K562 (cell line): ENCODE results near the gene LY6G6C. TPM values are rescaled to one million over a fixed set of nuclear protein-coding genes. Genes with fewer than 3 reads are reported as not detected.

Source experiments
- FUS ChIP-seq: fragments of 200-400 bp; formaldehyde crosslinking; optimal IDR thresholded peaks from 2 replicates; pipeline ENCODE3; 2017; ENCODE audit warnings: low read depth, low read length
- SREBF1 ChIP-seq: fragments of 150-350 bp; IDR thresholded peaks from 2 replicates; pipeline ENCODE4 v1.6.1; 2014; ENCODE audit warnings: antibody characterized with exemption, low read depth, low read length, borderline replicate concordance
- ZNF143 ChIP-seq: sonication (generic); formaldehyde crosslinking; IDR thresholded peaks from 2 replicates; pipeline ENCODE4 v1.9.0; 2022; ENCODE audit warnings: mild to moderate bottlenecking, missing genetic modification reagents
- ZNF589 ChIP-seq: fragments of 200-800 bp; sonication (Bioruptor generic); IDR thresholded peaks from 2 replicates; pipeline ENCODE4 v1.6.1; 2016; ENCODE audit warnings: low read depth, missing genetic modification characterization, missing compliant biosample characterization
- polyA plus RNA-seq, 8 experiments: library from polyadenylated mRNA; depleted of rRNA in 4 of 8; stranded (reverse) in 5 of 8; unstranded in 3 of 8; fragments of >200 nt; fragmentation: Nextera tagmentation in 2 of 8; fragmentation: Illumina TruSeq in 1 of 8; extraction: Ambion mirVana in 2 of 8; extraction: Trizol in 1 of 8; gene quantifications; 2 replicates each; pipeline versions ENCODE4 v1.2.1 to v1.2.3, GENCODE V29; 2011 to 2014; ENCODE audit warnings: inconsistent platforms in 1 of 8, missing spikeins in 1 of 8
- total RNA-seq, 7 experiments: library from RNA; depleted of rRNA in 6 of 7; stranded (reverse); fragments of >200 nt in 6 of 7; fragmentation: Illumina TruSeq in 2 of 7; extraction: Trizol in 2 of 7; gene quantifications; 2 replicates each; pipeline versions ENCODE4 v1.2.1 to v1.2.3, GENCODE V29; 2011 to 2021; ENCODE audit warnings: low replicate concordance in 1 of 7
- TF ChIP-seq, protein P1 (sequence below): fragments of 200-600 bp; sonication (generic); IDR thresholded peaks from one replicate; pipeline ENCODE4 v1.6.1; 2012; ENCODE audit warnings: mild to moderate bottlenecking, low read depth, low read length, inconsistent platforms
- TF ChIP-seq, protein P2 (sequence below): fragments of 450-650 bp; IDR thresholded peaks from 2 replicates; pipeline ENCODE4 v1.7.1; 2018; ENCODE audit warnings: mild to moderate bottlenecking, low read depth; ENCODE audit not compliant: partially characterized antibody

LY6G6C gene
- total and polyA plus RNA-seq, 9 of the 15 experiments (the other 6 are each of a cell fraction or from before 2014, with no cell fraction given) = 0.06 to 0.20 TPM; not detected in 7

DNA sequence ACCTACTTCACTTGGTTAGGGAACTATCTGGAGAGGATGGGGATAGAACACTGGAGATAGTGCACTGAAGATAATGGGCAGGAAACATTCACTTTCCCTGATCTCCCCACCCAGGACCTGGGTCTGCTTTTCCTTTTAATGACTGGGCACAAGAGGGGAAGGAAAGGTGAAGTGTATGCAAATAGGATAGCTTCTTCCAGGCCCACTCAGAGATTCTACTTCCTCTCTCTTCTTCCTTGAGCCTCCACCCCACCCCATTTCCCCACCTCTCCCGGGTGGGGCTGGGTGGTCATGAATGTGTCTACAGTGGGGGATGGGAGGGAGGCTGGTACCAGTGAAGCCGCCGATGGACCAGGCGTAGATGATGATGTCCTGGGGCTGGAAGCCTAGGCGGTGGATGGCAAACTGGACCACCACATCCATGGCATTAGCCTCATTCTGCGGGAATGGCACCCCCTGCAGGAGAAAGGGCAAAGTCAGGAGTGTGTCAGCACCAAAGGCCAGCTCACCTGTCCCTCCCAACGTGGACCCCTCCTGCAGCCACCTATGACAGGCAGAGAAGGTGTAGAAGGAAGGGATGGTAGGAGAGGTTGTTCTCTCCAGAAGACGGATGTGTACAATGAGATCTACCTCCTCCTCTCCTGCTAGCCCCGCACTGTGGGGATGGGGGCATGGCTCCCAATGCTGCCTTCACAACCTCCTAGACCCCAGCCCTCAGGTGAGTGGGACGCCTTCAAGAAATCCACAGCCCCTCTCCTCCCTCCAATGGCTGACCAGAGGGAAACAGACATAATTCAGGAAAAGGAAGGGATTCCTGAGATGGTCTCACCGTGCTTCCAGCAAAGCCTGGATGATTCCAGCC, 32.1 kb downstream of the LY6G6C start (continued):
- TF ChIP-seq, protein P1, sequence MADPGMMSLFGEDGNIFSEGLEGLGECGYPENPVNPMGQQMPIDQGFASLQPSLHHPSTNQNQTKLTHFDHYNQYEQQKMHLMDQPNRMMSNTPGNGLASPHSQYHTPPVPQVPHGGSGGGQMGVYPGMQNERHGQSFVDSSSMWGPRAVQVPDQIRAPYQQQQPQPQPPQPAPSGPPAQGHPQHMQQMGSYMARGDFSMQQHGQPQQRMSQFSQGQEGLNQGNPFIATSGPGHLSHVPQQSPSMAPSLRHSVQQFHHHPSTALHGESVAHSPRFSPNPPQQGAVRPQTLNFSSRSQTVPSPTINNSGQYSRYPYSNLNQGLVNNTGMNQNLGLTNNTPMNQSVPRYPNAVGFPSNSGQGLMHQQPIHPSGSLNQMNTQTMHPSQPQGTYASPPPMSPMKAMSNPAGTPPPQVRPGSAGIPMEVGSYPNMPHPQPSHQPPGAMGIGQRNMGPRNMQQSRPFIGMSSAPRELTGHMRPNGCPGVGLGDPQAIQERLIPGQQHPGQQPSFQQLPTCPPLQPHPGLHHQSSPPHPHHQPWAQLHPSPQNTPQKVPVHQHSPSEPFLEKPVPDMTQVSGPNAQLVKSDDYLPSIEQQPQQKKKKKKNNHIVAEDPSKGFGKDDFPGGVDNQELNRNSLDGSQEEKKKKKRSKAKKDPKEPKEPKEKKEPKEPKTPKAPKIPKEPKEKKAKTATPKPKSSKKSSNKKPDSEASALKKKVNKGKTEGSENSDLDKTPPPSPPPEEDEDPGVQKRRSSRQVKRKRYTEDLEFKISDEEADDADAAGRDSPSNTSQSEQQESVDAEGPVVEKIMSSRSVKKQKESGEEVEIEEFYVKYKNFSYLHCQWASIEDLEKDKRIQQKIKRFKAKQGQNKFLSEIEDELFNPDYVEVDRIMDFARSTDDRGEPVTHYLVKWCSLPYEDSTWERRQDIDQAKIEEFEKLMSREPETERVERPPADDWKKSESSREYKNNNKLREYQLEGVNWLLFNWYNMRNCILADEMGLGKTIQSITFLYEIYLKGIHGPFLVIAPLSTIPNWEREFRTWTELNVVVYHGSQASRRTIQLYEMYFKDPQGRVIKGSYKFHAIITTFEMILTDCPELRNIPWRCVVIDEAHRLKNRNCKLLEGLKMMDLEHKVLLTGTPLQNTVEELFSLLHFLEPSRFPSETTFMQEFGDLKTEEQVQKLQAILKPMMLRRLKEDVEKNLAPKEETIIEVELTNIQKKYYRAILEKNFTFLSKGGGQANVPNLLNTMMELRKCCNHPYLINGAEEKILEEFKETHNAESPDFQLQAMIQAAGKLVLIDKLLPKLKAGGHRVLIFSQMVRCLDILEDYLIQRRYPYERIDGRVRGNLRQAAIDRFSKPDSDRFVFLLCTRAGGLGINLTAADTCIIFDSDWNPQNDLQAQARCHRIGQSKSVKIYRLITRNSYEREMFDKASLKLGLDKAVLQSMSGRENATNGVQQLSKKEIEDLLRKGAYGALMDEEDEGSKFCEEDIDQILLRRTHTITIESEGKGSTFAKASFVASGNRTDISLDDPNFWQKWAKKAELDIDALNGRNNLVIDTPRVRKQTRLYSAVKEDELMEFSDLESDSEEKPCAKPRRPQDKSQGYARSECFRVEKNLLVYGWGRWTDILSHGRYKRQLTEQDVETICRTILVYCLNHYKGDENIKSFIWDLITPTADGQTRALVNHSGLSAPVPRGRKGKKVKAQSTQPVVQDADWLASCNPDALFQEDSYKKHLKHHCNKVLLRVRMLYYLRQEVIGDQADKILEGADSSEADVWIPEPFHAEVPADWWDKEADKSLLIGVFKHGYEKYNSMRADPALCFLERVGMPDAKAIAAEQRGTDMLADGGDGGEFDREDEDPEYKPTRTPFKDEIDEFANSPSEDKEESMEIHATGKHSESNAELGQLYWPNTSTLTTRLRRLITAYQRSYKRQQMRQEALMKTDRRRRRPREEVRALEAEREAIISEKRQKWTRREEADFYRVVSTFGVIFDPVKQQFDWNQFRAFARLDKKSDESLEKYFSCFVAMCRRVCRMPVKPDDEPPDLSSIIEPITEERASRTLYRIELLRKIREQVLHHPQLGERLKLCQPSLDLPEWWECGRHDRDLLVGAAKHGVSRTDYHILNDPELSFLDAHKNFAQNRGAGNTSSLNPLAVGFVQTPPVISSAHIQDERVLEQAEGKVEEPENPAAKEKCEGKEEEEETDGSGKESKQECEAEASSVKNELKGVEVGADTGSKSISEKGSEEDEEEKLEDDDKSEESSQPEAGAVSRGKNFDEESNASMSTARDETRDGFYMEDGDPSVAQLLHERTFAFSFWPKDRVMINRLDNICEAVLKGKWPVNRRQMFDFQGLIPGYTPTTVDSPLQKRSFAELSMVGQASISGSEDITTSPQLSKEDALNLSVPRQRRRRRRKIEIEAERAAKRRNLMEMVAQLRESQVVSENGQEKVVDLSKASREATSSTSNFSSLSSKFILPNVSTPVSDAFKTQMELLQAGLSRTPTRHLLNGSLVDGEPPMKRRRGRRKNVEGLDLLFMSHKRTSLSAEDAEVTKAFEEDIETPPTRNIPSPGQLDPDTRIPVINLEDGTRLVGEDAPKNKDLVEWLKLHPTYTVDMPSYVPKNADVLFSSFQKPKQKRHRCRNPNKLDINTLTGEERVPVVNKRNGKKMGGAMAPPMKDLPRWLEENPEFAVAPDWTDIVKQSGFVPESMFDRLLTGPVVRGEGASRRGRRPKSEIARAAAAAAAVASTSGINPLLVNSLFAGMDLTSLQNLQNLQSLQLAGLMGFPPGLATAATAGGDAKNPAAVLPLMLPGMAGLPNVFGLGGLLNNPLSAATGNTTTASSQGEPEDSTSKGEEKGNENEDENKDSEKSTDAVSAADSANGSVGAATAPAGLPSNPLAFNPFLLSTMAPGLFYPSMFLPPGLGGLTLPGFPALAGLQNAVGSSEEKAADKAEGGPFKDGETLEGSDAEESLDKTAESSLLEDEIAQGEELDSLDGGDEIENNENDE = no peak
- no peak for TF ChIP-seq ZNF143
- no peak for TF ChIP-seq ZNF589 (CRISPR knock-in tag)
- TF ChIP-seq, protein P2, sequence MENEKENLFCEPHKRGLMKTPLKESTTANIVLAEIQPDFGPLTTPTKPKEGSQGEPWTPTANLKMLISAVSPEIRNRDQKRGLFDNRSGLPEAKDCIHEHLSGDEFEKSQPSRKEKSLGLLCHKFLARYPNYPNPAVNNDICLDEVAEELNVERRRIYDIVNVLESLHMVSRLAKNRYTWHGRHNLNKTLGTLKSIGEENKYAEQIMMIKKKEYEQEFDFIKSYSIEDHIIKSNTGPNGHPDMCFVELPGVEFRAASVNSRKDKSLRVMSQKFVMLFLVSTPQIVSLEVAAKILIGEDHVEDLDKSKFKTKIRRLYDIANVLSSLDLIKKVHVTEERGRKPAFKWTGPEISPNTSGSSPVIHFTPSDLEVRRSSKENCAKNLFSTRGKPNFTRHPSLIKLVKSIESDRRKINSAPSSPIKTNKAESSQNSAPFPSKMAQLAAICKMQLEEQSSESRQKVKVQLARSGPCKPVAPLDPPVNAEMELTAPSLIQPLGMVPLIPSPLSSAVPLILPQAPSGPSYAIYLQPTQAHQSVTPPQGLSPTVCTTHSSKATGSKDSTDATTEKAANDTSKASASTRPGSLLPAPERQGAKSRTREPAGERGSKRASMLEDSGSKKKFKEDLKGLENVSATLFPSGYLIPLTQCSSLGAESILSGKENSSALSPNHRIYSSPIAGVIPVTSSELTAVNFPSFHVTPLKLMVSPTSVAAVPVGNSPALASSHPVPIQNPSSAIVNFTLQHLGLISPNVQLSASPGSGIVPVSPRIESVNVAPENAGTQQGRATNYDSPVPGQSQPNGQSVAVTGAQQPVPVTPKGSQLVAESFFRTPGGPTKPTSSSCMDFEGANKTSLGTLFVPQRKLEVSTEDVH = no peak
- TF ChIP-seq SREBF1 = no peak
- no peak for TF ChIP-seq FUS
